Naive thymus-derived CD4-positive, alpha-beta T cell (primary cell): Measurements from ENCODE around the gene CAMK1G. TPM values are rescaled to one million over a fixed set of nuclear protein-coding genes. Genes with fewer than 3 reads are reported as not detected.

ENCODE experiments used
- ATAC-seq: fragments of 150-1000 bp; cut with Tn5 transposase; 2 replicates; pipeline ENCODE4 v1.10.0; 2021; ENCODE audit warnings: mild to moderate bottlenecking, moderate library complexity
- CTCF ChIA-PET: fragments of 350-600 bp; sonication (Branson Sonifier 250); formaldehyde crosslinking; loops from one replicate; lab custom pipeline; 2021; ENCODE audit warnings: antibody characterized with exemption; lab: Charles Lee
- POLR2A ChIA-PET: fragments of 350-600 bp; sonication (Branson Sonifier 250); formaldehyde crosslinking; loops from one replicate; lab custom pipeline; 2021; ENCODE audit warnings: antibody characterized with exemption, inconsistent platforms; lab: Charles Lee
- DNase-seq, 9 donors: peaks; one replicate each; pipeline versions ENCODE4 v3.0.0 to v3.0.0-alpha.2; 2020 to 2022; ENCODE audit warnings: mixed read lengths in 1 of 9
- H3K27ac ChIP-seq: one replicate; pipeline ENCODE4 v1.7.0; 2013; ENCODE audit warnings: mild to moderate bottlenecking, low read depth, low read length, moderate library complexity
- H3K27me3 ChIP-seq, 2 donors: one replicate each; pipeline ENCODE4 v1.7.0; 2013; ENCODE audit warnings: low read length in 2 of 2, mild to moderate bottlenecking in 2 of 2, moderate library complexity in 2 of 2; ENCODE audit not compliant: control insufficient read depth in 2 of 2, insufficient read depth in 2 of 2
- H3K36me3 ChIP-seq, 3 experiments: 1 replicate in 2 of 3; 2 replicates in 1 of 3; pipeline ENCODE4 v1.7.0; 2013; ENCODE audit warnings: low read length in 3 of 3, mild to moderate bottlenecking in 3 of 3, moderate library complexity in 1 of 3; ENCODE audit not compliant: insufficient read depth in 3 of 3, control insufficient read depth in 2 of 3
- H3K4me1 ChIP-seq, 2 donors: one replicate each; pipeline ENCODE4 v1.7.0; 2013; ENCODE audit warnings: low read length in 2 of 2, mild to moderate bottlenecking in 2 of 2, moderate library complexity in 1 of 2; ENCODE audit not compliant: control insufficient read depth in 2 of 2, insufficient read depth in 2 of 2
- H3K4me3 ChIP-seq: 2 replicates; pipeline ENCODE4 v1.7.0; 2013; ENCODE audit warnings: mild to moderate bottlenecking, low read length
- H3K9me3 ChIP-seq, 3 experiments: 1 replicate in 2 of 3; 2 replicates in 1 of 3; pipeline ENCODE4 v1.7.0; 2013; ENCODE audit warnings: low read length in 3 of 3; ENCODE audit not compliant: control insufficient read depth in 2 of 3
- H3K27ac Mint-ChIP-seq, 9 donors: one replicate each; pipeline ENCODE4 v1.8.0; 2020 to 2022; ENCODE audit warnings: mixed read lengths in 9 of 9, mild to moderate bottlenecking in 8 of 9, moderate library complexity in 5 of 9, inconsistent platforms in 2 of 9
- H3K27me3 Mint-ChIP-seq, 5 donors: one replicate each; pipeline ENCODE4 v1.8.0; 2021 to 2022; ENCODE audit warnings: mixed read lengths in 5 of 5, mild to moderate bottlenecking in 1 of 5
- H3K36me3 Mint-ChIP-seq, 5 donors: one replicate each; pipeline ENCODE4 v1.8.0; 2020 to 2022; ENCODE audit warnings: mixed read lengths in 5 of 5, mild to moderate bottlenecking in 3 of 5, inconsistent platforms in 1 of 5
- H3K4me1 Mint-ChIP-seq, 7 donors: one replicate each; pipeline ENCODE4 v1.8.0; 2020 to 2022; ENCODE audit warnings: mixed read lengths in 7 of 7, mild to moderate bottlenecking in 3 of 7, inconsistent platforms in 1 of 7
- H3K4me3 Mint-ChIP-seq, 10 donors: one replicate each; pipeline ENCODE4 v1.8.0; 2020 to 2022; ENCODE audit warnings: mild to moderate bottlenecking in 10 of 10, mixed read lengths in 10 of 10, moderate library complexity in 6 of 10, inconsistent platforms in 2 of 10
- H3K9me3 Mint-ChIP-seq, 11 donors: one replicate each; pipeline ENCODE4 v1.8.0; 2020 to 2022; ENCODE audit warnings: mixed read lengths in 11 of 11, mild to moderate bottlenecking in 4 of 11, inconsistent platforms in 1 of 11, moderate library complexity in 1 of 11
- intact Hi-C, 2 donors: fragments of 100-400 bp; cut with micrococcal nuclease; formaldehyde crosslinking; loops; one replicate each; pipeline ENCODE4 v1.15.1; 2023
- polyA plus RNA-seq, 2 donors: library from polyadenylated mRNA; unstranded; fragments of 300-500 nt; fragmentation: Illumina TruSeq; gene quantifications; one replicate each; pipeline ENCODE4 v1.2.3, GENCODE V29; 2021
- total RNA-seq, 6 experiments: library from RNA in 5 of 6; stranded (reverse) in 5 of 6; gene quantifications; 1 replicate in 5 of 6; 2 replicates in 1 of 6; pipeline ENCODE4 v1.2.3 and lab custom pipeline; 2021 to 2026

The CAMK1G gene
- total and polyA plus RNA-seq, 7 experiments from 2014 or later = not detected

DNA sequence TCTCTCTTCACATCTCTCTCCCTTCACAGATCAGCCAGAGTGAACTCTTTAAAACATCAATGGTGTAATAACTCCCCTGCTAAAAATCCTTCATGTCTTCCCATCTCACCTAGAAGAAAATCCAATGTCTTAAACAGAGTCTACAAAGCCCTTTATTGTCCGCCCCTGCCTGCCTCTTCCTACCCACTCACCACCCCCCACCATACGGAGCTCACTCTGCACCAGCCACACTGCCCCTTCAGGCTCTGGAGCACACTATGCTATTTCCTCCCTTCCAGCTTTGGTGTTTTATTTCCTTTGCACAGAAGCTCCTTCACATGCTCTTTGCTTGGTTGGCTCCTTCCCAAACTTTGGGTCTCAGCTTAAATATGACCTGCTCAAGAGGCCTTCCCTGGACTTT, 10.2 kb downstream of the CAMK1G start:
- Histone ChIP-seq H3K27ac (no peak overlapping the region), H3K4me1 (no peaks in the 10 kb centered on the region), H3K27me3 (no peaks in the 10 kb centered on the region), H3K4me3 (no peak overlapping the region), H3K9me3 (no peaks in the 10 kb centered on the region), H3K36me3 (no peaks in the 10 kb centered on the region)
- ATAC-seq = no peak
- peaks cover 0 to 4% (median 0%) of the 10 kb centered on the region in 7 donors for H3K4me1 Mint-ChIP-seq
- CTCF ChIA-PET = interaction anchor here (0.5 to 0.9 kb wide), 2 partner anchors 98 to 1728 kb away, joined by 3 read pairs; no protein-coding TSS in a partner anchor
- H3K9me3 Mint-ChIP-seq = no peaks in the 10 kb centered on the region
- no peak overlapping the region for H3K27ac Mint-ChIP-seq
- DNase-seq = no peak
- POLR2A ChIA-PET = no interaction called here
- no peak overlapping the region for H3K4me3 Mint-ChIP-seq
- H3K27me3 Mint-ChIP-seq = peaks cover 8 to 62% (median 11%) of the 10 kb centered on the region in 5 donors
- intact Hi-C loops = no loop called here
- H3K36me3 Mint-ChIP-seq = no peaks in the 10 kb centered on the region

DNA sequence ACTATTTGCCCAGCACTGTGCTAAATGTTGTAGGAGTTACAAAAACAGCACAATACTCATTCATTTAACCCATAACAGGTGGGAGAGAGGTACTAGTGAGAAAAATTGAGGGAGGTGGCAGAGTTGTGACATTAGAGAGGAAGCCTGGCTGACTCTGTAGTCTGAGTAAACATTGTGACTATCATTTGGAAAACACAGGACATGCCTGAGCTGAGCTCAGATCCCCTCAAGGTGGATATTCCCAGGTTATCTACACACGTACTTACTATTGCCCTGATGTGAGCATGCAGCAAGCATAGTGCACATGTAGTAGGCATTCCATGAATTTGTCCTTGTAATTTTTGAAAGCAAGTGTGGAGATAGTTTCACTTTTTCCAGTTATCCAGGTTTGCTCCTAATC, 10.9 kb downstream of the CAMK1G start:
- Mint-ChIP-seq H3K27ac (no peak overlapping the region), H3K36me3 (no peaks in the 10 kb centered on the region), H3K9me3 (no peaks in the 10 kb centered on the region), H3K4me1 (peaks cover 0 to 4% (median 0%) of the 10 kb centered on the region in 7 donors), H3K4me3 (no peak overlapping the region), H3K27me3 (peaks cover 9 to 68% (median 15%) of the 10 kb centered on the region in 5 donors)
- CTCF ChIA-PET = interaction anchor here (0.9 kb wide), 1 partner anchor 97 kb away, joined by 3 read pairs; no protein-coding TSS in a partner anchor
- Histone ChIP-seq H3K4me3 (no peak overlapping the region), H3K27ac (no peak overlapping the region), H3K36me3 (no peaks in the 10 kb centered on the region), H3K27me3 (no peaks in the 10 kb centered on the region), H3K4me1 (no peaks in the 10 kb centered on the region), H3K9me3 (no peaks in the 10 kb centered on the region)
- POLR2A ChIA-PET = no interaction called here
- intact Hi-C loops = no loop called here
- ATAC-seq (no peak), DNase-seq (no peak)

DNA sequence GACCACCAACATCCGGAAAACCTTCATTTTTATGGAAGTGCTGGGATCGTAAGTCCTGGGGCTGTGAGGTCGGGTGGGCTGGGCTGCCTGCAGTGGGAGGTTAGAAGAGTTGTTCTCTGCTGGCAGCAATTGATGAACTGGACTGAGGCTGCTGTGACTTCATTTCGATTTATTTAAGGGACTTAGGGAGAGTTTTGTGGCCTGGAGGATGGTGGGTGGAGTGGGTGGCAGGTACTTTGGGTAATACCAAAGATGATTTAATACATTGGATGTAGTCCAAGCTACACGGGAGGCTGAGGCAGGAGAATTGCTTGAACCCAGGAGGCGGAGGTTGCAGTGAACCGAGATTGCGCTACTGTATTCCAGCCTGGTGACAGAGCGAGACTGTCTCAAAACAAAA, 11.5 kb downstream of the CAMK1G start:
- no peaks in the 10 kb centered on the region for H3K9me3 Mint-ChIP-seq
- peak overlapping the region in 1 of 9 donors; percentile 57 for H3K27ac Mint-ChIP-seq
- CTCF ChIA-PET = interaction anchor here (0.6 kb wide), 1 partner anchor 26 kb away, joined by 3 read pairs; no protein-coding TSS in a partner anchor
- no peaks in the 10 kb centered on the region for H3K36me3 Mint-ChIP-seq
- Histone ChIP-seq H3K27ac (no peak overlapping the region), H3K4me3 (no peak overlapping the region), H3K4me1 (no peaks in the 10 kb centered on the region), H3K27me3 (no peaks in the 10 kb centered on the region), H3K36me3 (no peaks in the 10 kb centered on the region), H3K9me3 (no peaks in the 10 kb centered on the region)
- H3K27me3 Mint-ChIP-seq = peaks cover 9 to 71% (median 16%) of the 10 kb centered on the region in 5 donors
- intact Hi-C loops = no loop called here
- ATAC-seq (no peak), DNase-seq (no peak)
- peaks cover 0 to 4% (median 0%) of the 10 kb centered on the region in 7 donors for H3K4me1 Mint-ChIP-seq
- POLR2A ChIA-PET = no interaction called here
- no peak overlapping the region for H3K4me3 Mint-ChIP-seq

DNA sequence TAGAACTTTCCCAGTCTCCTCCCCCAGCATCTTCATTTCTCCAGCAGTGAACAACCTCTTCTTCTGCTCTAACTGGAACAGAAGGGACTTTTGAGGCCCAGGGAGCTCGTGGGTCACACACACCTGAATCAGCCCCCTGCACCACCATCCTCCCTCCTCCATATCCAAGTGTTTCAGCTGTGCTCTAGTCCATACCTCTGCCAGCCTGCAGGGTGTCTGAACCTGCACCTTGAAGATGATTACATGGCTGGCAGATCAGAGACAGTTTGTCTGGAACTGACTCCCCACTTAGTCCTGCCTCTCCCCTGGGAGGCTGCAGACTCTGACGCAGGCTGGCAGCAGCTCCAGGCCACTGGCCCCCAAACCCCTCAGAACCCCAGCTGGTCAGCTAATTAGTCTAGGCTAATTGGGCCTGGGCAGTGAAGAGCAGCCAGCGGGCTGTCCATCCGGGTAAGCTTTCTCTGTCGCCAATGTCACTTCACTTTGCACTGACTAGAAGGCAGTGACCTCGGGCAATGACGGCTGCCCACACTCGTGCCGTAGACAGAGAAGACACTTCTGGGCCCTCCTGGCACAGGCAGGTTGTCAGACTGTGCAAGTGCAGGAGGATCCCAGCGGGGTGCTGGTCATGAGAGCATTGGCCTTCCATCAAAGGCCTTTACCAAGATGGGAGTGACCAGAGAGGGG, 12.2 kb downstream of the CAMK1G start:
- H3K9me3 ChIP-seq = no peaks in the 10 kb centered on the region
- Mint-ChIP-seq H3K9me3 (no peaks in the 10 kb centered on the region), H3K4me3 (no peak overlapping the region), H3K36me3 (no peaks in the 10 kb centered on the region), H3K27ac (peak overlapping the region in 1 of 9 donors; percentile 6), H3K27me3 (peaks cover 9 to 73% (median 21%) of the 10 kb centered on the region in 5 donors), H3K4me1 (peaks cover 0 to 4% (median 0%) of the 10 kb centered on the region in 7 donors)
- no peaks in the 10 kb centered on the region for H3K27me3 ChIP-seq
- no peaks in the 10 kb centered on the region for H3K4me1 ChIP-seq
- CTCF ChIA-PET = interaction anchor here (0.6 to 2.4 kb wide), 2 partner anchors 26 to 95 kb away, joined by 3 to 11 read pairs; no protein-coding TSS in a partner anchor
- H3K36me3 ChIP-seq = no peaks in the 10 kb centered on the region
- intact Hi-C loops = no loop called here
- no peak overlapping the region for H3K4me3 ChIP-seq
- POLR2A ChIA-PET = no interaction called here
- no peak for DNase-seq
- no peak overlapping the region for H3K27ac ChIP-seq
- no peak for ATAC-seq

DNA sequence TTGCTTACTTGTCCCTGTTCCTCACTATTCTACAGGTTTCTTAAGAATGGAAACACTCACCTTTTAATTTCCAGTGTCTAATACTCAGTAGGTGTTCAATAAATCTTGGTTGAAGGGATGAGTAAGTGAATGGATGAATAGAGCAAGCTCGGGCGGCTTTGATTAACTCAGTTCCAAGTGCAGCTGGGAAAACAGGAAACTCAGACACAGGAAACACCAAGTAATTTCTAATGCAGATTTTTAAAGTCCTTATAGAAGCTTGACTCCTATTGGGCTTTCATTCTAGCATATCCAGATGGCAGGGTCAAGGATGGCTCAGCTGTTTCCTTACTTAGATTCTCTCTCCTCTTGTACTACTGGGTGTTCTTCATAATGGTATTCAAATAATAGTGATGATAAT, 14.0 kb downstream of the CAMK1G start:
- no peaks in the 10 kb centered on the region for H3K4me1 ChIP-seq
- ATAC-seq = no peak
- no peak for DNase-seq
- H3K4me3 ChIP-seq = no peak overlapping the region
- H3K9me3 ChIP-seq = no peaks in the 10 kb centered on the region
- peaks cover 0 to 4% (median 0%) of the 10 kb centered on the region in 7 donors for H3K4me1 Mint-ChIP-seq
- H3K27ac Mint-ChIP-seq = no peak overlapping the region
- H3K4me3 Mint-ChIP-seq = no peak overlapping the region
- no peak overlapping the region for H3K27ac ChIP-seq
- ChIA-PET POLR2A (no interaction called here), CTCF (interaction anchor here (1.0 to 2.4 kb wide), 2 partner anchors 93 to 226 kb away, joined by 3 to 11 read pairs; no protein-coding TSS in a partner anchor)
- H3K36me3 Mint-ChIP-seq = no peaks in the 10 kb centered on the region
- peaks cover 7 to 69% (median 24%) of the 10 kb centered on the region in 5 donors for H3K27me3 Mint-ChIP-seq
- no peaks in the 10 kb centered on the region for H3K9me3 Mint-ChIP-seq
- no peaks in the 10 kb centered on the region for H3K36me3 ChIP-seq
- intact Hi-C loops = no loop called here
- H3K27me3 ChIP-seq = no peaks in the 10 kb centered on the region

DNA sequence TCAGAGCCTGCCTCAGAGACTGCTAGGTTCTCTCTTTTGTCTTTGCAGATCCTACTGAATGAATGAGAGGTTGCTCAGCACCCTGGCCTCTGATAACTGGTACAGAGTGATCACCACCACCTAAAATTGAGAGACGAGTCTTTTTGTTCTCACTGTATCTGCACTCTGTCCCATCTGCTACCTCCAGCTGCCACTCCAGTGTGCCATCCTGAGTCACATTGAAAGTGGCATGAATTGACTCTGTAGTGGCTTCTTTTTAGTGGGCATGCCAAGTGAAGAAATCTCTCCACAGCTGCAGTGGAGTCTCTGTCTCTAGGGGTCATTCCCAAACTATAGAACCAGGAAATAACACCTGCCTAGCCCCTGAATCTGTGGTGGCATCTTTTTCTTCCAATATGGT, 14.7 kb downstream of the CAMK1G start:
- no peak for ATAC-seq
- Histone ChIP-seq H3K27ac (no peak overlapping the region), H3K4me1 (no peaks in the 10 kb centered on the region), H3K4me3 (no peak overlapping the region), H3K27me3 (no peaks in the 10 kb centered on the region), H3K36me3 (no peaks in the 10 kb centered on the region), H3K9me3 (no peaks in the 10 kb centered on the region)
- Mint-ChIP-seq H3K36me3 (no peaks in the 10 kb centered on the region), H3K27ac (no peak overlapping the region), H3K4me3 (no peak overlapping the region), H3K9me3 (no peaks in the 10 kb centered on the region), H3K4me1 (peaks cover 0 to 2% (median 0%) of the 10 kb centered on the region in 7 donors), H3K27me3 (peaks cover 5 to 67% (median 24%) of the 10 kb centered on the region in 5 donors)
- ChIA-PET POLR2A (no interaction called here), CTCF (interaction anchor here (1.0 to 2.4 kb wide), 2 partner anchors 93 to 225 kb away, joined by 3 to 11 read pairs; no protein-coding TSS in a partner anchor)
- DNase-seq = no peak
- intact Hi-C loops = no loop called here
